Measurements from ENCODE around the gene SELPLG. TPM values are rescaled to one million over a fixed set of nuclear protein-coding genes. Genes with fewer than 3 reads are reported as not detected.

Gene SELPLG
- total RNA-seq, 4 donors from 2014 or later, result 3.6 to 12.4 (median 5.5) TPM

DNA sequence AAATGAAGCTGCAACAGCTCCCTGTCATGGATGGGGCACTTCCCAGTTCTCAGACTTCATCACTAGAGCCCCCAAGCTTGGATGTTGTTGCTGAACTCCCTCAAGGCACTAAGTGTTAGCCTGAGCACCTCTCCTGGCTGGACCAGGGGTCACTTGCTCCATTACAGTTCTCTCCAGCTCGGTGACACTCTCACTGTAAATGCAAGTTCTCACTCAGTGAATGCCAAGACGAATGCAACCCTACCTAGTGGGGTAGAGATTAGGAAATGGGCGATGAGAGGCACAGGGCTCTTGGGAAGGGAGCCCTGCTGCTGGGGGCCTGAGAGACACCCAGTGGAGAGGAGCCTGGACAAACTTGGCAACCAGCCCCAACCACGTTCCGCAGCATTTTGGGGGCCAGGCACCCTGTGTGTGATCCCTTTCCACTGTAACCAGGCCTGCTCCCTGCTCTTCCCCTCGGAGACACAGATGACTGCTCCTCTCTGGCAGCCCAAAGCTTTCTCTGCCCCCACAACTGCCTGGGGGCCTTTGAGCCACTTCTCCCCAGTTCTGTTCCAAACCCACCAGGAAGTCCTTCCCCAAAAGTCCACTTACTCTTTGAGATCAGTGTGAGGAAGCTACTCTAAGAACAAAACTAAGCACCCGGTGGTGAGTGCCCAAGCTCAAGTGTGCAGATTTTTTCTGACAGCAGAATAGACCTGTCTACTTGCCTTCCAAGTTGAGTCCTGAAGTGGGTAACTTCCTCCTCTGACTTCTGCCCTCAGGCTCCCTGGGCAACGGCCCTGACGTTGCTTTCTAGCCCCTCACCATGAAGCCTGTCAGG, 8.0 kb upstream of the SELPLG start:
- 36% methylated on average over 8 of the region's 9 CpGs; no CpG with 5 or more reads in 1 of the 2 donors for WGBS, 2 donors (ENCODE audit: low coverage in 1 of 2)
- Histone ChIP-seq H3K4me3 (no peak overlapping the region), H3K27me3 (no peaks in the 10 kb centered on the region), H3K27ac (peak overlapping the region in 3 of 4 donors; percentile 36 to 72 (median 53)), H3K36me3 (peaks cover 0 to 20% of the 10 kb centered on the region in 2 donors), H3K4me1 (peaks cover 0 to 87% (median 25%) of the 10 kb centered on the region in 3 donors), H3K9me3 (no peaks in the 10 kb centered on the region)
- TF ChIP-seq EP300 (IDR thresholded peaks at IDR 0.05) (no peak), POLR2AphosphoS5 (IDR thresholded peaks at IDR 0.05) (no peak)
- ATAC-seq, result no peak

DNA sequence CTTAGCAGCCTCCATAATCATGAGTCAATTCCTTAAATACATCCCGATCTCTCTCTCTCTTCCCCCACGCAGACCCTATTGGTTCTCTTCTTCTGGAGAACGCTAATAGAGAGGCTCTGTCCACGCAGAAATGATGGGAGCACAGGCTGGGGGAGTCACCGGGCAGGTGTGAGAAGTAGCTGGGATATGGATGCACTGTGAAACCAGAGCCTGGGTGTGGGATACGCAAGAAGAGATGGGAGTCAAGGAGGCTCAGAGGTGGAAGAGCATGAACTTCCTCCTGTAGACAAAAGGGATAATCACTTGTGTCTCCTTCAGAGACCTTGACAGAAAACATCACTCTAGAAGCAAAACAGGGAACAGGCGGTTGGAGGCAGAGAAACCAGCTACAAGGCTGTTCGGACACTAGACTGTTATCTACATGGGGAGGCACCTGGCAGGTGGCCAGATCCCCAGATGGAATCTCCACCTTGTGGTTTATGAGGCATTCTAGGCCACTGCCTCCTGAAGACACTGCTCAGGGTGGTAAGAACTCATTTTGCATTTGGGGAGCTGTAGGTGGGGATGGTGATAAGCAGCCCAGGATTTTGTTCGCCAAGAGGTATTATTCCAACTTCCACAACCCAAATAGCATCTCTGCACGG, 7.2 kb upstream of the SELPLG start:
- Histone ChIP-seq H3K27me3 (no peaks in the 10 kb centered on the region), H3K4me1 (peaks cover 0 to 86% (median 25%) of the 10 kb centered on the region in 3 donors), H3K9me3 (no peaks in the 10 kb centered on the region), H3K4me3 (no peak overlapping the region), H3K27ac (peak overlapping the region in 3 of 4 donors; percentile 36 to 72 (median 53)), H3K36me3 (peaks cover 0 to 13% of the 10 kb centered on the region in 2 donors)
- TF ChIP-seq POLR2AphosphoS5 (IDR thresholded peaks at IDR 0.05) (no peak), POLR2A (IDR thresholded peaks at IDR 0.05) (no peak)
- TF ChIP-seq, protein P1, sequence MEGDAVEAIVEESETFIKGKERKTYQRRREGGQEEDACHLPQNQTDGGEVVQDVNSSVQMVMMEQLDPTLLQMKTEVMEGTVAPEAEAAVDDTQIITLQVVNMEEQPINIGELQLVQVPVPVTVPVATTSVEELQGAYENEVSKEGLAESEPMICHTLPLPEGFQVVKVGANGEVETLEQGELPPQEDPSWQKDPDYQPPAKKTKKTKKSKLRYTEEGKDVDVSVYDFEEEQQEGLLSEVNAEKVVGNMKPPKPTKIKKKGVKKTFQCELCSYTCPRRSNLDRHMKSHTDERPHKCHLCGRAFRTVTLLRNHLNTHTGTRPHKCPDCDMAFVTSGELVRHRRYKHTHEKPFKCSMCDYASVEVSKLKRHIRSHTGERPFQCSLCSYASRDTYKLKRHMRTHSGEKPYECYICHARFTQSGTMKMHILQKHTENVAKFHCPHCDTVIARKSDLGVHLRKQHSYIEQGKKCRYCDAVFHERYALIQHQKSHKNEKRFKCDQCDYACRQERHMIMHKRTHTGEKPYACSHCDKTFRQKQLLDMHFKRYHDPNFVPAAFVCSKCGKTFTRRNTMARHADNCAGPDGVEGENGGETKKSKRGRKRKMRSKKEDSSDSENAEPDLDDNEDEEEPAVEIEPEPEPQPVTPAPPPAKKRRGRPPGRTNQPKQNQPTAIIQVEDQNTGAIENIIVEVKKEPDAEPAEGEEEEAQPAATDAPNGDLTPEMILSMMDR (IDR thresholded peaks at IDR 0.05), result no peak
- ATAC-seq, result no peak
- WGBS, 2 donors (ENCODE audit: low coverage in 1 of 2), result 47 to 62% methylated on average over 3 to 7 of the region's 10 CpGs

DNA sequence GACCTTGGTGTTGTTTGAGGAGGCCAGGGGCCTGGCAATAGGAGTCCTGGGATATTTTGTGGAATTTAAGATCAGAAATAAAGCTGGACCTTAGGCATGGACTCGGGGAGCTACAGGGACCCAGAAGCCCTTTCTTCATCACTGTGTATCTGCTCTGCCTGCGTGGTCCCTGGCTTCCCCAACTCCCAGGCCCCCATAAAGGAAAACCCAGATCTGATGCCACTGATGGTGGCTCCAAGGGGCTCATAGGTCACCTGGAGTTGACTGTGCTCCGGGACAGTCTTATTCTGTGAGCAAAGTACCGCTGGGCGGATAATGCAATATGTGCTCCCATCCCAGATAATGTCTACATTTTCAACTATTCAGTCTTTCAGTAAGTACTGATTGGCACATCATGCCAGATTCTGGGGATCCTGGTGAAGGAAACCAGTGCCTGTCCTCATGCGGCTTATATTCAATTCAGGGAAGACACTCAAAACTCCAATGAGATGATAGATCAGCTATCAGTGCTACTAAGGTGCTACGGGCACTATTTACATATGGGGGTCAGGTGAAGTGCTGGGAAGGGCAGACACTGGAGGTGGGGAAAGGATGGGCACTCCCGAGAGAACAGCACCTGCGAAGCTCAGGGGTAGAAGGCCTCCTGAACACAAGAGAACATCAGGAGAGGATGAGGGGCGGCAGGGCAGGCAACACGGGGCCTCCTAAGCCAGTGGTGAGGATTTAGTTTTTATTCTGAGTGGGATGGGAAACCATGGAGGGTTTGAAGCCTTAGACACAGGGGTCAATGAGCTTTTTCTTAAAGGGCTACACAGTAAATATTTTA, 5.5 kb upstream of the SELPLG start:
- peaks cover 5% of the 10 kb centered on the region for H3K27me3 ChIP-seq
- H3K27ac ChIP-seq, result peak overlapping the region in 3 of 4 donors; percentile 53 to 76 (median 67)
- H3K4me1 ChIP-seq, result peaks cover 0 to 80% (median 16%) of the 10 kb centered on the region in 3 donors
- 78 to 84% methylated on average over 5 to 10 of the region's 11 CpGs for WGBS, 2 donors (ENCODE audit: low coverage in 1 of 2)
- TF ChIP-seq EP300 (IDR thresholded peaks at IDR 0.05) (no peak), POLR2AphosphoS5 (IDR thresholded peaks at IDR 0.05) (no peak), POLR2A (IDR thresholded peaks at IDR 0.05) (no peak)
- TF ChIP-seq, protein P1 (IDR thresholded peaks at IDR 0.05), result no peak
- H3K9me3 ChIP-seq, result no peaks in the 10 kb centered on the region
- no peaks in the 10 kb centered on the region for H3K36me3 ChIP-seq
- ATAC-seq, result no peak
- H3K4me3 ChIP-seq, result no peak overlapping the region

DNA sequence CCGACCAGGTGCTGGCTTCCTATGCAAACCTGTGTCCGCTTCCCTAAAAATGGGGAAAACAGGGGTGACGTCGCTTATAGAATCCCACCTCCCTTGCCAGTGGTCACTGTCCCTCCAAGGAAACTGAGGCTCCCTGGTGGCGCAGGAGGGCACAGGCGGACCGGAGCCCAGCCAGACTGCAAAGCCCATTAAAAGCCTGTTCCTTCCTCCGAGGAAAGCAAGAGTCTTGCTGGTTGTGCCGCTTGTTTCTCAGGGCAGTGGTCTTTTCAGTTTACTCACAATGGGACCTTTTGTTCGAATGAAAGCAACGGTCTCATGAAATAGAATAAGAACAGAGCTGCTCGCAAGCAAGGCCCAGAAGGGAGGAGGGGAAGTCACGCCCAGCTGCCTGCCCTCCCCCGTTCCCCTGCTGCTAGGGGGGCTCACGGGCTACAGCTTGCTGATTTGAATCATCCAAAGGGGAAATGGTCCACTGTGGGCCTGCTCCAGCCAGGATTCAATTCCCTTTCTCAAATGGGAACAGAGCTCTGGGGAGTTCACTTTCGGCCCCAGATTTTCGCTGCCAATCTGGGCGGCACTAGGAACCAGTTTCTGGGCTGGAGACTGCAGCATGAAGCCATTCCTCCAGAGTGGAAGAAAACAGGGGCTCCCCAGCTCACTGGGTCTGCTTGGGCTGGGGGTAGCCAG, 4.6 kb upstream of the SELPLG start:
- H3K27ac ChIP-seq, result peak overlapping the region in 3 of 4 donors; percentile 53 to 76 (median 67)
- peaks cover 0 to 70% (median 15%) of the 10 kb centered on the region in 3 donors for H3K4me1 ChIP-seq
- no peaks in the 10 kb centered on the region for H3K36me3 ChIP-seq
- H3K4me3 ChIP-seq, result no peak overlapping the region
- WGBS, 2 donors (ENCODE audit: low coverage in 1 of 2), result 30 to 32% methylated on average over 4 to 6 of the region's 18 CpGs
- H3K27me3 ChIP-seq, result peaks cover 14% of the 10 kb centered on the region
- H3K9me3 ChIP-seq, result no peaks in the 10 kb centered on the region
- TF ChIP-seq EP300 (IDR thresholded peaks at IDR 0.05) (no peak), POLR2AphosphoS5 (IDR thresholded peaks at IDR 0.05) (no peak), POLR2A (IDR thresholded peaks at IDR 0.05) (no peak)
- TF ChIP-seq, protein P1 (IDR thresholded peaks at IDR 0.05), result no peak
- ATAC-seq, result peak; percentile 42

All from gastroesophageal sphincter (tissue), 4 donors.